Kidney tubule cell (primary cell): Measurements from ENCODE around the gene TMEM219.

Experiments used
- DNase-seq: peaks from one replicate; pipeline ENCODE4 v3.0.0-alpha.2; 2018; ENCODE audit warnings: low spot score

The TMEM219 gene

DNA sequence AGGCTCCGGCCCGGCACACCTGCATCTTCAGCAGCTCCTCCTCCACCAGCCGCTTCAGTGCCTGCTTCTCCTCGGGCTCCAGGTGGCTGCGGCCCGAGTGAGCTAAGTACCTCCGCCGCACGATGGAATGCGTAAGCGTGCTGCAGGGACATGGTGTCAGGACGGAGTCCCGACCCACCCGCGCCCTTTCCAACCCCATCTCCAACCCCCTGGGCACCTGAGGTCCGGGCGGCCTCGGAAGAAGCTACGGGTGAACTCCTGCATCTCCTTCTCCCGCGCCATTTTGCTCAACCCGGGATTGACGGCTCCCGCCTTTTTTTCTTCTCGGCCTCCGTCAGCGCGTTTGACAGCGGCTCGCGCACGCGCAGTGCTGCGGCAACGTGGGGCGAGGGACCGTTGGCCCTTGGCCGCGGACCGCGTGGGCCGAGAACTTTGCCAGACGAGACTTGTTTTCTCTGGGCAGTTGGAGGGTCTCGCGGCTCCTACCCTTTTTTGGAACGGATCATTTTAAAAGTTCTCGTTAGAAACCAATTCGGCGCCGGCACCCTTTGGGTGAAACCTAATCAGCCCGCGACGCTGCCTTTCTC is 33.5 kb downstream of the TMEM219 start, which contains the start of gene HIRIP3:
HIRIP3 (minus strand) TSS at position 294 of the 587 bp plus-strand sequence; CDS start at position 282, 12 bp downstream.
- peak; percentile 78 for DNase-seq

DNA sequence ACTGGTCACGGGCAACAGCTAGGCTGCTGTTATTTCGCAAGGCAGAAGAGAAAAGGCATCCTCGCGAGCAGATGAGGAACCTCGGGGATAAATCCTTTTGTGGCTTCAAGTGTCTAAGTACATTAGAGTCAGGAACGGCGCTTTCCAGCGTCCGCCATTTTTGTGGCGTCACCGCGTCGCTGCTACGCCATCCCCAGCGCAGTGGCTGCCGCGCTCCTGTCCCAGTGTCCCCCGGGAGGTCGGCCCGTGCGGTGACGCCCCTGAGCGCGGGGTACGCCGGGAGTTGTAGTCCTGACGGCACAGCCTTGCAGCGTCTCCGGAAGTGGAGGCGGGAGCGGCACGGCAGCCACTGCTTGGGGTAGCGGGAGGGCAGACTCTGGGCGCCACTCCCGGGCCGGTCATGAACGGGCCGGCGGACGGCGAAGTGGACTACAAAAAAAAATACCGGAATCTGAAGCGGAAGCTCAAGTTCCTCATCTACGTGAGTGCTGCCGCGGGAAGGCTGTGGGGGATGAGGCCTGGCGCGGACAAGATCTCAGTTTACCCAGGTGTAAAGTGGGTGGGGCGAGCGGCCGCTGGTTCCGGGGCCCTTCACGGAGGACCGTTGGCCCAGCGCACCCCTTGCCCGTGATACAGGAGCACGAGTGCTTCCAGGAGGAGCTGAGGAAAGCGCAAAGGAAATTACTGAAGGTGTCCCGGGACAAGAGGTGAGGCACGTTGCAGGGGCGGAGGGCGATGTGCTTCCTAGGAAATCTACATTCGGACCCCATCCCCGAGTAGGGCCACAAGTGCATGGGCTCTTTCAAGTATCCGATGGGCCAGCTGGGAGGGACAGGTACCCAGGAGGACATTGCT is 34.3 kb downstream of the TMEM219 start, which contains the start of gene INO80E:
INO80E (plus strand) TSS at position 331 of the 855 bp plus-strand sequence; CDS start at position 401, 70 bp downstream.
- DNase-seq: peak; percentile 96

DNA sequence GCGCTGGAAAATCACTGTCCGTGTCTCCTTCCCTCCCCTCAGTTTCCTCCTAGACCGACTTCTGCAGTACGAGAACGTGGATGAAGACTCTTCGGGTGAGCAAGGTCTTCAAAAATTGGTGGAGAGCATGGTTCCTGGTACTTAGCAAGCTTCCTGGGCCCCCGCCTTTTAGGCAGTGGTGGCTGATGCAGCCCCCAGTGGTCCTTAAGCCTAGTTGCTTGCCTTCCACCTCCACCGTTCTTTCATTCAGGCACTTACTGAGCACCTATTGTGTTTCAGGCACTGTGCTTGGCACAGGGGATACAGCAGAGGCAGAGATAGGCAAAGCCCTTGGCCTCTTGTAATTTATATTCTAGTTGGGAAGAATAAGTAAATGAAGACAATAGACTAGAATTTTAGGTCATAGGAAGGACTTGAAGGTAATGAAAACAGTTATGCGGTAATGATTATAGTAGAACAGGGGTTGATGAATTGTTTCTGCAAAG is 34.9 kb downstream of the TMEM219 start:
- DNase-seq: no peak

DNA sequence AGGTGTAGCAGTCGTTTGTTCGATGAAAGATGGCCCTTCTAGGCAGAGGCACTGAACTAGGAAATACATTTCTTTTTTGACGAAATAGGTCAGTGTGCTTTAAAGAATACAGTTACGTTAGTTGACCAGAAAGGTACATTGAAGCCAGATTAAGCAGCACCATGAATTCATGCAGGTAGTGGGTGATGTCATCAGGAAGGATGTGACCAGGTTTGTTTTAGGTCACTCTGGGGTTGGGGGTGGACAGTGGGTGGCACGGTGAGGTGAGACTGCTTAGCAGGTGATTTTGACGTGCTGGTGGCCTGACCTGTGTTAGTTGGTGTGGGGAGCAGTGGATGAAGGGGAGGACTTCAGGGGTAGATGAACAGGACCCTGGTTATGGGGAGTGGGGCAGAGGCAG is 37.7 kb downstream of the TMEM219 start:
- no peak for DNase-seq

DNA sequence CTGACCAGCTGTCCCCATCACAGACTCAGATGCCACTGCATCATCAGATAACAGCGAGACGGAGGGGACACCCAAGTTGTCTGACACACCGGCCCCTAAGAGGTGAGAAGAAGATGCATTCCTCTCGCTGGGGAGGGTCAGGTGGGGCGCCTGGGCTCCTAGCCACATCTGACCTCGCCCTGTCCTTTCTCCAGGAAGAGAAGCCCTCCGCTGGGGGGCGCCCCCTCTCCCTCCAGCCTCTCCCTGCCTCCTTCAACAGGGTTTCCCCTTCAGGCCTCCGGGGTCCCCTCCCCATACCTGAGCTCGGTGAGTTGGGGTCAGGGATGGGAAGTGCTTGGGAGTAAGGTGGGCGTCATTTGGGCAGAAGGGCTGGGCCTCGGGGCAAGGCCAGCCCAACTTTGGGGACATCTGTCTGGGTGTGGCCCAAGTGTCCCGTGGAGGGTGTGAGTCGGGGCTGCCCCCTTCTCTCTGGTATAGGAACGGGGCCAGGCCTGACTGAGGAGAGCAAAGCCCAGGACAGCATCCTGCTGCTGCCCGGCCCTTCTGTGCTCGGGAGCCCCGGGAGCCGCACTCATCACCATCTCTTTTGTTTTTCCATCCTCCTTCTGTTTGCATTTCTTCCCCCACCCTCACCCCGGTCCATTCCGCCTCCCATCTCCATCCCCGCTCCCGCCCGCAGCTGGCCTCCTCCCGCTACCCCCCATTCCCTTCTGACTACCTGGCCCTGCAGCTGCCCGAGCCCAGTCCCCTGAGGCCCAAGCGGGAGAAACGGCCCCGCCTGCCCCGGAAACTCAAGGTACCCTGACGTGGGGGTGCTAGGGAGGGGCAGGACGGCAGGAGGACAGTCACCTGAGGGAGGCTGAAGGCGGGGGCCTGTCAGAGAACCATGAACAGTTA is 39.1 kb downstream of the TMEM219 start:
- DNase-seq: no peak

DNA sequence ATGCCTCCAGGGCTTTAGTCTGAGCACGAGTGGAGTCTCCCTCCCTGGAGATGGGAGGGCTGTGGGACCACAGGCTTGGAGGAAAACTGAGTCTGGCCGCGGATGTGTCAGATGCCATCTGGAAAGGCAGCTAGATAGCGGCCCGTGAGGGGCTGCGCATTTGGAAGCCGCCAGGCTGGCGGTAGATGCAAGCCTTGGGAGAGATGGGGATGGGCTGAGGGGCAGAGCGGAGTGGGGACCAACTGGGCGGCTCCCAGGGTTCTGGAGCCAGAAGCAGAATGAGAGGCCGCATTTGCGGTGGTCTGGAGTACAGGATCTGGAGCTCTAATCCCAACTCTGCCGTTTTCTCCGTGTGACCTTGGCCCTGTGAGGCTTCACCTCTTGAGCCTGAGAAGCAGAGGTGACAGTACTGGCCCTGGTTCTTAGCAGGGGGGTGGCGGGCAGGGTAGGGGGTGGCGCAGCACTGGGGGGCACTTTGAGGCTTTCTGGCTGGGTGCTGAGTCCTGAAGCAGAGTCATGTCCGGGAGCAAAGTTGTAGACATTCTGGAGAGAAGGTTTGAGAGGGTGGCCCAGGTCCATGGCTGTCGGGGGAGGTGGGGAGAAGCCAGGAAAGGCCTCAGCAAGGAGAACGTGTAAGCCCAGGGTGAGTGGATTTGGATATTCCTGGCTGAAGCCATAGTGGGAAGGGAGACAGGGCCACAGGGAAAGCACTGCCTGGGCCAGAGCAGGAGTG is 40.9 kb downstream of the TMEM219 start:
- no peak for DNase-seq

DNA sequence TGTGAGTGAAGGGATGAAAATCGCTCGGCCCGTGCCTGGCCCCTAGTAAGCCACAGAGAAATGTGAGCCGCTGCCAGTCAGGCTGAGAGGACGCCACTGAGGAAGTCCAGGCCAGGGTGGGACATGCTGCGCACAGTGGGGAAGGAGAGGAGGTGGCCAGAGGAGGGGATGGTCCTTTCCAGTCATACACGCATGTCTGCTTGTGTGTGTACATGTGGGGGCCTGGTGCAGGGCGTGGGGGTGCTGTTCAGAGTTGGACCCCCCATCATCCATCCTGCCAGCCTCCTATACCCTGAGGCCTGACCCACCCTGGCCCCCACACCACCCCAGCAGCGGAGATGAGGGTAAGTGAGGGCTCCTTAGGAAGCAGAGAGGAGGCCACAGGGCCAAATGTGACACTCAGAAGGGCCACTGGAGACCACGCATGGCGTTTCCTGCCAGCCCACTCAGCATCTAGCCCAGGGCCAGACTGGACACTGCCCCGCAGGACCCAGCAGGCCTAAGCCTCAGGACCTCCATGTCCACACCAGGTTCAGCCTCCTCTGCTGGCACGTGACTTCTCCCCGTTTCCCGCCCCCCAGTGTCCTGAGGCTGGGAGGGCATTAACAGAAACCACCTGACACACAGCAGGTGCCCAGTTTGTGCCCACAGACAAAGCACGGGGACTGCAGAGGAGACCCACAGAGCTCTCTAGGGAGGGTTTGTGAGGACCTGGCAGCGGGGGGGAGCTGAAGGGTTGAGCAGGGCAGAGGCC is 42.0 kb downstream of the TMEM219 start:
- DNase-seq: no peak

DNA sequence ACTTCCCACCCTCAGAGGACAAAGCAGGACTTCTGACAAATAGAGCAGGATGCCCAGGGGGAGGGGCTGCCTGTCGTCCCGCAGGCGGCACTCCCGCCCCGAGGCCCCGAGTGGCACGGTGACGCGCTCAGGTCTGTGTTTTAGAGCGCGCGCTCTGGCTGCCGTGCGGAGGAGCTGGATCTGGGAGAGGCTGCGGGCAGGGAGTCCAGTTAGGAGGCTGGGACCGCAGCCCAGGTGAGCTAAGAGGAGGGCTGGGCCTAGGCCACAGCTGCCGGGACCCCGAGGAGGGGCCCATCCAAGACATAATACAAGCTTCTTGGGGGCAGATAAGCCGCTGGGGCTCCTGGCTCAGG is 42.5 kb downstream of the TMEM219 start:
- no peak for DNase-seq

DNA sequence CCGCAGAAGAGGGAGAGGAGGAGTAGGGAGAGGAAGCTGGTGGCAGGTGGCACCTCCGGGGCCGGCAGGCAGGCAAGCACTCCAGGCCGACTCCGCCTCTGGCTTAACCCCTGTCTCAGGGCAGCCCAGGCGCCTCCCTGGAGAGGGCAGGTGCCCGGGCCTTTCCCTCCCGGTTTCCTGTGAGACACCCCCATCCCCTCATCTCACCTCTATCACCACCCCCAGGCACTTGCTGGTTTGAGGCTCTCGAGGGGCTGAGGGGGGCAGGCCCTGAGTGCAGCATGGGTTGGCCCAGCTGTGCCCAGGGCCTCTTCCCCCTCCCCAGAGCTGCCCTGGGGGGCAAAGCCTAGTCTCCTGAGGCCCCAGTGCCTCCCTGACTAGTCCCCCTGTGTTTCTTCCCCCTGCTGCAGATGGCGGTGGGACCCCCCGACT is 42.9 kb downstream of the TMEM219 start:
- DNase-seq: no peak

DNA sequence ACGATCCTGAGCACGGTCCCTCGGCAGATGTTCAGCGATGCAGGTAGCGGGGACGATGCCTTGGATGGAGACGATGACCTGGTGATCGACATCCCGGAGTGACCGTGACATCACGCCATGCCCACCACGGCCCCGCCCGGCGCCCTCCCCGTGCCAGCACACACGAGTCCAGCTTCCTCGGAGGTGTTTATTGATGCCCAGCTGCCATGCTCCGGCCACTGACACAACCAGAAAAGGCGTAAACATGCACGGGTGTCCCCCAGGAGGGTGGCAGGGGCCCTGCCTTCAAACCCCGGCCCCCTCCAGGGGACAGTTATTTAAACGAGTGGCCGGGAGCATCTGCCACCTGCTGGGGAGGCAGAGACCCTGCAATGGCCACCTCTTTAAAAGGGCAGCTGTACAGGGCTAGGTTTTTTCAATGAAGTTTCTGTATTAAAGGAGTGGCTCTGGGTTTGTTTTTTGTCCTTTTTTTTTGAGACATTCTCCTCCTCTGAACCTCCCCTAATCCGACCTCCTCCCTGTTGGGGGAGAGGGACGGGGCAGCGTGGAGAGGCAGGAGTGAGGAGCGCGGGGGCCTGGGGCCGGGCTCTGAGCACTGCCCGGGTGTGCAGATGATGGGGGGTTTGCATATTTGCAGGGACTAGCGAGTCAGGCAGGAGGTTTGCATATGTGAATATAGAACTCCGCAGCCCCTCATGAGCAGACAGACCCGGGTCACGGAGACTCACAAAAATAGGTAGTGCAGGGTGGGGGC is 43.6 kb downstream of the TMEM219 start:
- peak; percentile 48 for DNase-seq

DNA sequence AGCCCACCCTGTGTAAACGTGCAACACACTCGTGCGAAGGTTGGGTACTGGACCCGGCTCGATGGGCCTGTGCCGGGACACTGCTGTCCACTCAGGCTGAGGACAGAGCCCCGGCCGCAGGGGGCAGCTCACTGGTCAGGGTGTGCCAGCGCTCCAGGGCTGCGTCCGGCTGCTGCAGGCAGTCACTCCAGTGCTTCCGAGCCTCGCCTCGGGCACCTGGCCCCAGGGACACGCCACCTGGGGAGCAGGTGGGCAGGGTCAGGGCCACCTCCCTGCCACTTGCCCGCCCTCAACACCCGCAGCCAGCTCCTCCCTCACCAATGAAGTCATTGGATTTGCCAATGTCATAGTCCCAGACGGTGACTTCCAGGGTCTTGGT is 44.2 kb downstream of the TMEM219 start:
- no peak for DNase-seq

DNA sequence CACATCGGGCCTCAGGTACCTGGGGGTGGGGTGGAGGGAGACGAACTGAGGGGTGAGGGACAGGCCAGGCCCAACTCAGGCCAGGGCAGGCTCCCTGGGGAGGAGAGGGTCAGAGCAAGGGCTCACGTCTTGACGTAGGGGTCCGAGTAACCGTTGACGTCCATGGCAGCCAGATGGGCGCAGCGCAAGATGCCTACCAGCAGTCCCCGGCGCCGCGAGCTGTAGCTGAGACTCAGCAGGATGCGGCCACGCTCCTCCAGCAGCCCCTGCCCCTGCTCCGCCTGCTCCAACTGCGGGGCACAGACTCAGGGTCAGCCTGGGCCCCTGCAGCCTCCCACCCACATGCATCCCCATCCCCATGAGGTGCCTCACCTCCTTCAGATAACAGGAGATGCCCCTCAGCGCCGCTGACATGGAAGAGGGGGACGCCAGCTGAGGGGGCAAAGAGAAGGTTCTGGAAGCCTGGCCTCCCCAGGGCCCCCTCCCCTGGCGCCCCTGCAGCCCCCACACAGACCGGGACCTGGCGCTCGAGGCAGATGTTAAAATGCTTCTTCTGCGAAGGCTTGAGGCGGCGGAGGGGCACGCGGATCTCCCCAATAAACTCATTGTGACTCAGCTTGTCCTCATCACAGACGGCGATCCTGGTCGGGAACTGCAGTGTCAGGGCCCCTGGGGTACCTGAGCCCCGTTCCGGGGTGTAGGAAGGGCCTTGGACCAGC is 44.9 kb downstream of the TMEM219 start:
- DNase-seq: no peak

DNA sequence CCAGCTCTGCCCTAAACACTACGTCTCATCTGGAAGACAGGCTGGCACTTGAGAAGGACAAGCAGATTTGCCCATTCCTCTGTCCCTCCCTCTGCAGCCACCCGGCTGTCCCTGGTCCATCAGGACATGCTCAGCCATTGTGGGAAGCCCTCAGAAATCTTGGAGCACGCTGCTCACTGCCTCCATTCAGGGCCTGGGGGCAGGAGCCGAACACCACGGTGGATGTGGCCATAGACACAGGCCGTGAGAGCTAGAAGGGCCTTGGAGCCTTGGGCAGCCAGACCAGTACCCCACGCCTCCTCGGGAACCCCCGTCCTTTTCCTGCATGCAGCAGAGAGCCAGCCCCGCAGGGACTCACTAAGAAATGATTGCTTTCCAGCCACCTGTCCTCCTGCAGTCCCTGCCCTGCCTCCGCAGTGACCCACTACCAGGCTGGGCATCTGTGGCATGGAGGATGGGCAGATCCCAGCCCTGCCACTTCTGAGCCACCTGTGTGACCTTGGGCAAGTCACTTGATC is 45.6 kb downstream of the TMEM219 start:
- no peak for DNase-seq

DNA sequence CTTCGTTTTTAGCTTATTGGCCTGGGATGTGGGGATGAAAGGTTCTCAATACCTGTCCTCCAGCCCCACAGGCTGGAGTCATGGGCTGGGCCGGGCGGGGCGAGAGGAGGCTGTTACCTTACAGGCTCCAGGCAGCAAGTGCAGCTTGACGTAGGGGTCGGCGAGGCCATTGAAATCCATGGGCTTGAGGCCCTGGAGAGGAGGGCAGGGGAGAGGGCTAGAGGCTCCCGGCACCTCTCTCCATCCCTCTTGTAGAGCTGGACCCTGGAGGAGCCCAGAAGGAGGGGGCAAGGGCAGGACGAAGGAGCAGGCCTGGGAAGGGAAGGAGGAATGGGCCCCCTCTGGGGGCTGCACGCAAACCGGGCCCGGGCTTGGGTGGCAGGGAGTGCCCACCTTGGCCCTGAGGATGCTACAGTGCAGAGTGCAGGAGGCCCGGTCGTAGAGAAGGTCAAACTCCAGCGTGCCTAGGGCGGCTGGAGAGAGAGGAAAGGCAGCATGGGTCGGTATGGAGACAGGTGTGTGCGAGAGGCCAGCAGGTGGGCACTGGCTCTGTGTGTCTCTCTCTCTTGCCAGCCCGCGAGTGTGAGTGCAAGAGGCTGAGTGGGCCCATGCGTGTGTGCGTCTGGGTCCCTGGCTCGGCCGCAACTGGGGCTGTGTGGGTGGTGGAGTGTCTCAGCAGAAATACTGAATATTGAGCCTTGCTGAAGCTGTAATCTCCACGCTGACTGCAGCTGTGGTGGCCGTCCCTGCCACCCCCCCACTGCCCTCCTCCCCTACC is 47.4 kb downstream of the TMEM219 start:
- no peak for DNase-seq

DNA sequence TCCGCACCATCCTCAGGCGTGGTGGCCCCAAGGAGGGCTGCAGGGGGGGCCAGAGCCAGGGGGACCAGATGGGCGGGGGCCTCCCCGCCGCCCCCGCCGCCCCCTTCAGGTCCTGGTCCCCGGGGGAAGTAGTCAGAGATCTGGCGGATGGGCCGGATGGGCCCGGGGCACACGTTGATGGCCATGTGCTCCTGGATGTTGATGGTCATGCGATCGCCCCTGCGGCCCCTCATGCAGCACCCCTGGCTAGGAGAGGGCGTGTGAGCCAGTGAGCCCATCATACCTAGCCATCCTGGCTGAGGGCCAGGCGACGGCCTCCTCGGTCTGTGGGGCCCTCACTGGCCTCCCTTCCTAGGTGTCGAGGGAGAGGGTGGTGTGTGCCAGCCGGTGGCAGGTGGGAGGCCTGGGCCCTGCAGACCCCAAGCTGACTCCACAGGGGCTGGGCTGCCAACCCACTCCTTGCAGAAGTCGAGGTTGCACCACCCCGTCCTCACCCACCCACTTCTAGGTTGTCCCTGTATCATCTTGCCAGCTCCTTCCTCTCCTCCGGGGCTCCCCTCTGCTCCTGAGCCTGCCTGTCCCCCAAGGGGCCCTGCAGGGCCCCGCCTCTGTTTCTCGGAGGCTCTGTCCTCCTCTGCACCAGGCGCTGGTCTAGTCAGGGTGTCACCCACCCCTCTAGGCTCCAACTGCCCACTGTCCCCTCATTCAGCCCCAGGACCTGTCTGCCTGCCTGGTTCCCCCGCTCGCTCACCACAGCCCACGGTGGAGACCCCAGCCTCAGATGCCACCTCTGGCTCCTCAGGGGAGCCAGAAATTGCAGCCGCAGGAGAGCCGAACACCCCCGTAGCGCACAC is 48.3 kb downstream of the TMEM219 start:
- no peak for DNase-seq

DNA sequence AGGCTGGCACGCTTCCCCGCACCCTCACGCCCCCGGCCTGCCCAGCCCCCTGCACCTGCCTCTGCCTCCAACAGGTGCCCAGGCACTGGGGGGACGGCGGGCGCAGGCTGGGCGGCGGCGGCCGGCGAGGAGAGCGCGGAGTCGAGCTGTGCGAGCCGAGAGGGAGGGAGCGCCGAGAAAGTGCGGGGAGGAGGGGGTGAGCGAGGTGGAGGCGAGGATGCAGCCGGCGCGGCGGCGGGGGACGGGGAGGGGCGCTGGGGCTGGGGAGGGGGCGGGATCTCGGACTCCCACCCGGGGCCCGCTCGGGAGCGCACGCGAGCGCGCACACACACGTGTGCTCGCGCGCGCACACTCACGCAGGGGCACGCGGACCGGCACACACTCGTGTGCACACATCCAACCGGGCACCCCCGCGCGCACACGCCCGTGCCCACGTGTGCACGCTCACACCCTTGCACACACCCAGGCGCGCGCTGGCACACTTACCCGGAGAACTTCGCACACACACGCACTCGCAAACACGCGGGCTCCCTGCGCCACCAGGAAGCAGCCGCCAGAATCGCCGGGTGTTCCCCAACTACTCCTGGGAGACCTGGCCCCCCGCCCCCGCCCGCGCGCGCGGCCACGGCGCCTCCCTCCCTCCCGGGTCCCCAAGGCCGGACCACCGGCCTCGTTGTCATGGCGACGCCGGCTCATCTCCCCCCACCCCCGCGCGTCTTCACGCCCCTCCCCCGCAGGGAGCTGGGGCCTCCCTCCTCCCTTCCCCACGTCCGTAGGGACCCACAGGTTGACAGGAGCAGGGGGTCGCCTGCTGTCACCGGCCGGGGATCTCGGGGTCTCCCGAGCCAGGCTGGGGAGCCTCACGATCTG is 49.2 kb downstream of the TMEM219 start, which contains the start of gene DOC2A:
DOC2A (minus strand) TSS at position 184 of the 870 bp plus-strand sequence. CDS start 805 bp downstream, outside the sequence.
- DNase-seq: no peak
